OCI-LY7 (cell line): ENCODE measurements around the gene SLC35E1. TPM values are rescaled to one million over a fixed set of nuclear protein-coding genes. Genes with fewer than 3 reads are reported as not detected.

Experiments
- BruUV-seq: library from RNA; stranded (reverse); fragments of 400-500 nt; replicated peaks from 2 replicates; lab custom pipeline; 2021; lab: Mats Ljungman, UMichigan
- CTCF ChIA-PET: fragments of 300-600 bp; sonication (Branson Sonifier 250); formaldehyde crosslinking; loops from one replicate; lab custom pipeline; 2022; ENCODE audit warnings: antibody characterized with exemption; ENCODE audit not compliant: unreplicated experiment; lab: Charles Lee
- POLR2A ChIA-PET: fragments of 300-600 bp; sonication (Branson Sonifier 250); formaldehyde crosslinking; loops from one replicate; lab custom pipeline; 2022; ENCODE audit warnings: antibody characterized with exemption; lab: Charles Lee
- DNase-seq: peaks from one replicate; pipeline ENCODE4 v3.0.0-alpha.2; 2015; ENCODE audit warnings: low spot score
- H2AFZ ChIP-seq: fragments of 200-600 bp; sonication (generic), shearing (Covaris generic); 2 replicates; pipeline ENCODE4 v1.6.1; 2014; ENCODE audit warnings: mild to moderate bottlenecking, antibody characterized with exemption, low read length, moderate library complexity
- H3K27ac ChIP-seq: fragments of 200-600 bp; sonication (generic); 2 replicates; pipeline ENCODE4 v1.5.1; 2014; ENCODE audit warnings: mixed run types, low read depth, mild to moderate bottlenecking, moderate library complexity, low read length, inconsistent platforms; ENCODE audit not compliant: poor library complexity, severe bottlenecking
- H3K36me3 ChIP-seq: fragments of 200-600 bp; sonication (generic); 2 replicates; pipeline ENCODE4 v1.6.1; 2014; ENCODE audit warnings: mild to moderate bottlenecking, antibody characterized with exemption, low read length, moderate library complexity, mixed read lengths; ENCODE audit not compliant: insufficient read depth
- H3K4me1 ChIP-seq: fragments of 200-600 bp; sonication (generic); 2 replicates; pipeline ENCODE4 v1.5.1; 2014; ENCODE audit warnings: mild to moderate bottlenecking, low read length; ENCODE audit not compliant: insufficient read depth, poor library complexity, severe bottlenecking
- H3K4me2 ChIP-seq: fragments of 200-600 bp; sonication (generic); 2 replicates; pipeline ENCODE4 v1.6.1; 2014; ENCODE audit warnings: mild to moderate bottlenecking, low read length
- H3K4me3 ChIP-seq: fragments of 200-600 bp; sonication (generic); 2 replicates; pipeline ENCODE4 v1.5.1; 2014; ENCODE audit warnings: mild to moderate bottlenecking, low read depth, low read length; ENCODE audit not compliant: poor library complexity, severe bottlenecking
- H3K79me2 ChIP-seq: fragments of 200-600 bp; sonication (generic); 2 replicates; pipeline ENCODE4 v1.6.1; 2016; ENCODE audit warnings: low read depth, mild to moderate bottlenecking, low read length, moderate library complexity, mixed read lengths; ENCODE audit not compliant: insufficient read depth
- H3K9me2 ChIP-seq: fragments of 200-600 bp; sonication (generic); 2 replicates; pipeline ENCODE4 v1.6.1; 2016; ENCODE audit warnings: mild to moderate bottlenecking, low read length, mixed read lengths; ENCODE audit not compliant: insufficient read depth
- H3K9me3 ChIP-seq: fragments of 200-600 bp; sonication (generic); 2 replicates; pipeline ENCODE4 v1.6.1; 2014; ENCODE audit warnings: mild to moderate bottlenecking, mixed run types, low read length, mixed read lengths
- H4K20me1 ChIP-seq: fragments of 200-600 bp; sonication (generic); 2 replicates; pipeline ENCODE4 v1.6.1; 2014; ENCODE audit warnings: mild to moderate bottlenecking, antibody characterized with exemption, low read length, moderate library complexity, mixed read lengths; ENCODE audit not compliant: insufficient read depth
- CTCF ChIP-seq: fragments of 200-600 bp; sonication (generic); conservative IDR thresholded peaks from 2 replicates; pipeline ENCODE4 v1.5.1; 2014; ENCODE audit warnings: mild to moderate bottlenecking, antibody characterized with exemption, low read length, moderate library complexity, mixed read lengths
- EZH2phosphoT487 ChIP-seq: fragments of 200-600 bp; sonication (generic); IDR thresholded peaks from 2 replicates; pipeline ENCODE4 v1.6.1; 2018; ENCODE audit warnings: low read depth, borderline replicate concordance, mild to moderate bottlenecking, mixed run types, antibody characterized with exemption, low read length, moderate library complexity, mixed read lengths
- intact Hi-C: fragments of 100-400 bp; cut with micrococcal nuclease; formaldehyde crosslinking; loops from one replicate; pipeline ENCODE4 v1.10.0; 2022; ENCODE audit not compliant: unreplicated experiment
- small RNA-seq: library from RNA; depleted of rRNA; stranded (forward); fragments of <200 nt; gene quantifications from one replicate; pipeline ENCODE3, GENCODE V24; 2014
- total RNA-seq, 2 experiments: library from RNA; depleted of rRNA in 1 of 2; stranded (reverse); fragments of >200 nt in 1 of 2; shearing (Covaris generic) in 1 of 2; gene quantifications; 2 replicates each; pipeline ENCODE4 v1.2.3, GENCODE V29; 2014 to 2022

The SLC35E1 gene
- total RNA-seq, 2 experiments from 2014 or later = 21.1 to 41.2 TPM

GRCh38 chr19:16504271-16504670, 67.9 kb downstream of the SLC35E1 start:
- H3K27ac ChIP-seq = no peak overlapping the region
- intact Hi-C loops = no loop called here
- POLR2A ChIA-PET = no interaction called here
- no peaks in the 10 kb centered on the region for H3K9me3 ChIP-seq
- TF ChIP-seq CTCF (no peak), EZH2phosphoT487 (no peak)
- no peaks in the 10 kb centered on the region for H4K20me1 ChIP-seq
- DNase-seq = no peak
- H3K9me2 ChIP-seq = no peaks in the 10 kb centered on the region
- no peaks in the 10 kb centered on the region for H3K4me1 ChIP-seq
- no peak overlapping the region for H3K4me2 ChIP-seq
- H3K4me3 ChIP-seq = no peak overlapping the region
- H3K36me3 ChIP-seq = peaks cover 29% of the 10 kb centered on the region
- BruUV-seq = no TSS peak
- CTCF ChIA-PET = no interaction called here
- H2AFZ ChIP-seq = no peak overlapping the region
- no peaks in the 10 kb centered on the region for H3K79me2 ChIP-seq

Small RNA genes lying within 50 kb of the gene (small RNA-seq; reads per million reads assigned to genes)
- gene RN7SL146P = not detected

Other genes starting within 250 kb of the SLC35E1 start
- gene KLF2, start 247.6 kb downstream of the SLC35E1 start, total RNA-seq (2014; rRNA removed; shearing (Covaris generic)) = 4.5 and 8.6 TPM in 2 replicates
- gene KLF2, start 247.6 kb downstream of the SLC35E1 start, total RNA-seq (2022) = 6.2 and 8.2 TPM in 2 replicates
- gene EPS15L1, start 100.4 kb downstream of the SLC35E1 start, total RNA-seq (2014; rRNA removed; shearing (Covaris generic)) = 22.4 and 28.1 TPM in 2 replicates
- 67.0 and 67.1 TPM in 2 replicates for gene EPS15L1, start 100.4 kb downstream of the SLC35E1 start, total RNA-seq (2022)
- gene CALR3, start 76.2 kb downstream of the SLC35E1 start, total RNA-seq (2014; rRNA removed; shearing (Covaris generic)) = not detected in 2 replicates
- gene CALR3, start 76.2 kb downstream of the SLC35E1 start, total RNA-seq (2022) = not detected in 2 replicates
- gene C19orf44, start 76.0 kb downstream of the SLC35E1 start, total RNA-seq (2014; rRNA removed; shearing (Covaris generic)) = 5.2 and 6.8 TPM in 2 replicates
- gene C19orf44, start 76.0 kb downstream of the SLC35E1 start, total RNA-seq (2022) = 7.6 and 8.4 TPM in 2 replicates
- gene CHERP, start 30.0 kb downstream of the SLC35E1 start, total RNA-seq (2014; rRNA removed; shearing (Covaris generic)) = 14.6 and 15.6 TPM in 2 replicates
- gene CHERP, start 30.0 kb downstream of the SLC35E1 start, total RNA-seq (2022) = 87.1 and 87.2 TPM in 2 replicates
- gene MED26, start 55.8 kb upstream of the SLC35E1 start, total RNA-seq (2014; rRNA removed; shearing (Covaris generic)) = 17.2 and 19.4 TPM in 2 replicates
- 26.8 and 27.1 TPM in 2 replicates for gene MED26, start 55.8 kb upstream of the SLC35E1 start, total RNA-seq (2022)
- gene SMIM7, start 87.7 kb upstream of the SLC35E1 start, total RNA-seq (2014; rRNA removed; shearing (Covaris generic)) = 75.5 and 87.0 TPM in 2 replicates
- 96.3 and 104 TPM in 2 replicates for gene SMIM7, start 87.7 kb upstream of the SLC35E1 start, total RNA-seq (2022)
- gene TMEM38A, start 88.7 kb upstream of the SLC35E1 start, total RNA-seq (2014; rRNA removed; shearing (Covaris generic)) = 10.3 and 20.4 TPM in 2 replicates
- gene TMEM38A, start 88.7 kb upstream of the SLC35E1 start, total RNA-seq (2022) = 18.1 and 23.6 TPM in 2 replicates
- gene NWD1, start 147.4 kb upstream of the SLC35E1 start, total RNA-seq (2014; rRNA removed; shearing (Covaris generic)) = 0.05 and 0.09 TPM in 2 replicates
- 0.37 and 0.49 TPM in 2 replicates for gene NWD1, start 147.4 kb upstream of the SLC35E1 start, total RNA-seq (2022)